GM21381 (cell line): ENCODE results near the gene OTP.

Experiments used
- ATAC-seq: cut with Tn5 transposase; IDR thresholded peaks from one replicate; pipeline ENCODE4 v1.9.1; 2021; ENCODE audit warnings: mild to moderate bottlenecking, moderate library complexity; ENCODE audit not compliant: unreplicated experiment

Gene OTP

GRCh38 chr5:77640589-77641396, 2.3 kb upstream of the OTP start:
- ATAC-seq = no peak

- no peak for ATAC-seq
These were observed 504 bp upstream of the OTP start for GRCh38 chr5:77638763-77639671.

GRCh38 chr5:77637170-77637997, 1.1 kb downstream of the OTP start:
- no peak for ATAC-seq

- ATAC-seq = no peak
These were observed 1.8 kb downstream of the OTP start for GRCh38 chr5:77636641-77637169.

- ATAC-seq = no peak
These were observed 2.4 kb downstream of the OTP start for GRCh38 chr5:77635917-77636640.

- ATAC-seq = no peak
These were observed 3.2 kb downstream of the OTP start for GRCh38 chr5:77635067-77635916.

GRCh38 chr5:77633709-77634108, 4.8 kb downstream of the OTP start:
- no peak for ATAC-seq

- ATAC-seq = no peak
These were observed 5.3 kb downstream of the OTP start for GRCh38 chr5:77633207-77633675.

- ATAC-seq = no peak
These were observed 5.8 kb downstream of the OTP start for GRCh38 chr5:77632526-77633206.

GRCh38 chr5:77630114-77630680, 8.3 kb downstream of the OTP start:
- peak; percentile 82 for ATAC-seq

GRCh38 chr5:77629509-77630113, 8.9 kb downstream of the OTP start:
- no peak for ATAC-seq

GRCh38 chr5:77628840-77629508, 9.5 kb downstream of the OTP start:
- no peak for ATAC-seq

- ATAC-seq = no peak
These were observed 10.4 kb downstream of the OTP start for GRCh38 chr5:77627869-77628674.

GRCh38 chr5:77623203-77623740, 15.2 kb downstream of the OTP start:
- ATAC-seq = no peak

- ATAC-seq = no peak
These were observed 17.1 kb downstream of the OTP start for GRCh38 chr5:77621440-77621839.

GRCh38 chr5:77620405-77620804, 18.1 kb downstream of the OTP start:
- ATAC-seq = no peak
